Tongue (tissue), 2 donors: ENCODE data around the gene LRRC31. TPM values are rescaled to one million over a fixed set of nuclear protein-coding genes. Genes with fewer than 3 reads are reported as not detected.

Experiments
- DNase-seq: peaks from one replicate; pipeline ENCODE4 v3.0.0-alpha.2; 2015
- total RNA-seq: library from RNA; depleted of rRNA; stranded (reverse); fragments of >200 nt; gene quantifications from one replicate; pipeline ENCODE4 v1.2.3, GENCODE V29; 2014

The LRRC31 gene
- not detected for total RNA-seq

- no peak for DNase-seq
These were observed at the start of gene LRRC31 for GRCh38 chr3:169869484-169870220. Gene LRRC31 (minus strand): TSS chr3:169869935. CDS start chr3:169869807, 128 bp downstream.

GRCh38 chr3:169914321-169914720, 44.6 kb upstream of the LRRC31 start:
- DNase-seq: no peak

- no peak for DNase-seq
These were observed 43.6 kb upstream of the LRRC31 start for GRCh38 chr3:169913323-169913722.

- DNase-seq: no peak
These were observed 41.5 kb upstream of the LRRC31 start, which contains the start of gene SAMD7 for GRCh38 chr3:169911272-169911671. Gene SAMD7 (plus strand): TSS chr3:169911572. CDS start chr3:169919499, 7,927 bp downstream.

- DNase-seq: no peak
These were observed 38.2 kb upstream of the LRRC31 start for GRCh38 chr3:169907944-169908343.

GRCh38 chr3:169907476-169907875, 37.7 kb upstream of the LRRC31 start:
- no peak for DNase-seq

- no peak for DNase-seq
These were observed 35.7 kb upstream of the LRRC31 start for GRCh38 chr3:169905404-169905803.

GRCh38 chr3:169901453-169901852, 31.7 kb upstream of the LRRC31 start:
- no peak for DNase-seq

GRCh38 chr3:169897284-169897683, 27.5 kb upstream of the LRRC31 start:
- no peak for DNase-seq

- DNase-seq: no peak
These were observed 25.3 kb upstream of the LRRC31 start for GRCh38 chr3:169895072-169895471.

- DNase-seq: no peak
These were observed 24.4 kb upstream of the LRRC31 start for GRCh38 chr3:169894110-169894509.

GRCh38 chr3:169891886-169892285, 22.2 kb upstream of the LRRC31 start:
- no peak for DNase-seq

GRCh38 chr3:169886671-169887070, 16.9 kb upstream of the LRRC31 start:
- peak; percentile 53 for DNase-seq

GRCh38 chr3:169880576-169881250, 11.0 kb upstream of the LRRC31 start:
- DNase-seq: no peak

- DNase-seq: no peak
These were observed 10.3 kb upstream of the LRRC31 start for GRCh38 chr3:169879845-169880575.

GRCh38 chr3:169879013-169879557, 9.3 kb upstream of the LRRC31 start:
- no peak for DNase-seq

GRCh38 chr3:169871129-169871886, 1.6 kb upstream of the LRRC31 start:
- peak; percentile 12 for DNase-seq

- no peak for DNase-seq
These were observed 1.4 kb downstream of the LRRC31 start for GRCh38 chr3:169868369-169868768.

GRCh38 chr3:169867584-169868210, 2.0 kb downstream of the LRRC31 start:
- no peak for DNase-seq

GRCh38 chr3:169865176-169865767, 4.5 kb downstream of the LRRC31 start:
- no peak for DNase-seq

GRCh38 chr3:169864270-169864669, 5.5 kb downstream of the LRRC31 start:
- no peak for DNase-seq
